HEK293 (cell line): Measurements from ENCODE around the gene NUP160.

Experiments
- CTCF ChIA-PET: fragments of 350-600 bp; formaldehyde crosslinking; extraction: SDS; loops from one replicate; lab custom pipeline; 2021; ENCODE audit warnings: antibody characterized with exemption; lab: Yijun Ruan, JAX
- POLR2A ChIA-PET: fragments of 300-600 bp; formaldehyde crosslinking; extraction: SDS; loops from one replicate; lab custom pipeline; 2020; ENCODE audit warnings: antibody characterized with exemption, inconsistent platforms; lab: Yijun Ruan, JAX
- H3K27ac ChIP-seq: fragments of 200-500 bp; sonication (Bioruptor generic); 2 replicates; pipeline ENCODE4 v1.5.1; 2014; ENCODE audit warnings: low read depth, low read length, control low read depth, inconsistent platforms; ENCODE audit errors: extremely low read depth
- H3K36me3 ChIP-seq, 2 experiments: fragments of 200-500 bp in 1 of 2; sonication (Bioruptor generic) in 1 of 2; 1 replicate in 1 of 2; 2 replicates in 1 of 2; pipeline ENCODE4 v1.5.1; 2014 to 2017; ENCODE audit warnings: inconsistent platforms in 2 of 2, low read length in 2 of 2; ENCODE audit not compliant: control insufficient read depth in 2 of 2, insufficient read depth in 1 of 2
- H3K4me1 ChIP-seq: fragments of 200-500 bp; sonication (Bioruptor generic); 2 replicates; pipeline ENCODE4 v1.5.1; 2014; ENCODE audit warnings: mild to moderate bottlenecking, low read length, inconsistent platforms; ENCODE audit not compliant: control insufficient read depth, insufficient read depth
- H3K4me3 ChIP-seq: 2 replicates; pipeline ENCODE4 v1.5.1; 2011; ENCODE audit warnings: low read depth, mild to moderate bottlenecking, control low read depth, low read length, moderate library complexity
- H3K9me3 ChIP-seq: fragments of 200-500 bp; sonication (Bioruptor generic); 2 replicates; pipeline ENCODE4 v1.5.1; 2014; ENCODE audit warnings: low read depth, low read length, inconsistent platforms; ENCODE audit not compliant: control insufficient read depth, insufficient read depth
- OSR2 ChIP-seq: fragments of 450-650 bp; formaldehyde crosslinking; IDR thresholded peaks from 2 replicates; pipeline ENCODE4 v1.5.1; 2016; ENCODE audit warnings: missing biosample characterization, missing genetic modification characterization
- ZBTB17 ChIP-seq: fragments of 450-650 bp; formaldehyde crosslinking; IDR thresholded peaks from 2 replicates; pipeline ENCODE4 v1.5.1; 2016; ENCODE audit warnings: missing biosample characterization, missing genetic modification characterization
- ZBTB48 ChIP-seq: fragments of 450-650 bp; formaldehyde crosslinking; IDR thresholded peaks from 2 replicates; pipeline ENCODE4 v1.5.1; 2016; ENCODE audit warnings: missing biosample characterization, missing genetic modification characterization
- ZFP41 ChIP-seq: fragments of 450-650 bp; formaldehyde crosslinking; IDR thresholded peaks from 2 replicates; pipeline ENCODE4 v1.5.1; 2016; ENCODE audit warnings: missing biosample characterization, missing genetic modification characterization, borderline replicate concordance
- ZNF10 ChIP-seq: fragments of 450-650 bp; formaldehyde crosslinking; IDR thresholded peaks from 2 replicates; pipeline ENCODE4 v1.5.1; 2017; ENCODE audit warnings: missing biosample characterization, missing genetic modification characterization
- ZNF2 ChIP-seq: fragments of 450-650 bp; formaldehyde crosslinking; IDR thresholded peaks from 2 replicates; pipeline ENCODE4 v1.5.1; 2016; ENCODE audit warnings: missing biosample characterization, missing genetic modification characterization
- ZNF223 ChIP-seq: fragments of 450-650 bp; formaldehyde crosslinking; IDR thresholded peaks from 2 replicates; pipeline ENCODE4 v1.5.1; 2016; ENCODE audit warnings: missing biosample characterization, missing genetic modification characterization
- ZNF248 ChIP-seq: fragments of 450-650 bp; formaldehyde crosslinking; IDR thresholded peaks from 2 replicates; pipeline ENCODE4 v1.5.1; 2017; ENCODE audit warnings: missing biosample characterization, missing genetic modification characterization
- ZNF394 ChIP-seq: fragments of 450-650 bp; formaldehyde crosslinking; IDR thresholded peaks from 2 replicates; pipeline ENCODE4 v1.5.1; 2016; ENCODE audit warnings: missing biosample characterization, missing genetic modification characterization, mild to moderate bottlenecking, moderate library complexity, borderline replicate concordance
- ZNF501 ChIP-seq: fragments of 450-650 bp; formaldehyde crosslinking; IDR thresholded peaks from 2 replicates; pipeline ENCODE4 v1.5.1; 2016; ENCODE audit warnings: missing biosample characterization, missing genetic modification characterization
- ZNF518A ChIP-seq: fragments of 450-650 bp; formaldehyde crosslinking; conservative IDR thresholded peaks from 2 replicates; pipeline ENCODE4 v1.5.1; 2016; ENCODE audit warnings: low read depth, missing biosample characterization, missing genetic modification characterization
- ZNF529 ChIP-seq: fragments of 450-650 bp; formaldehyde crosslinking; IDR thresholded peaks from 2 replicates; pipeline ENCODE4 v1.5.1; 2017; ENCODE audit warnings: missing genetic modification characterization, missing biosample characterization; ENCODE audit not compliant: insufficient replicate concordance
- ZNF548 ChIP-seq: fragments of 450-650 bp; formaldehyde crosslinking; IDR thresholded peaks from 2 replicates; pipeline ENCODE4 v1.5.1; 2016; ENCODE audit warnings: missing biosample characterization, missing genetic modification characterization
- ZNF571 ChIP-seq: fragments of 450-650 bp; formaldehyde crosslinking; IDR thresholded peaks from 2 replicates; pipeline ENCODE4 v1.5.0; 2017; ENCODE audit warnings: missing biosample characterization, missing genetic modification characterization
- ZNF670 ChIP-seq: fragments of 450-650 bp; formaldehyde crosslinking; IDR thresholded peaks from 2 replicates; pipeline ENCODE4 v1.5.1; 2016; ENCODE audit warnings: missing biosample characterization, missing genetic modification characterization, low read depth
- ZNF837 ChIP-seq: fragments of 450-650 bp; formaldehyde crosslinking; IDR thresholded peaks from 2 replicates; pipeline ENCODE4 v1.5.1; 2016; ENCODE audit warnings: missing biosample characterization, missing genetic modification characterization
- ZSCAN4 ChIP-seq: fragments of 450-650 bp; formaldehyde crosslinking; IDR thresholded peaks from 2 replicates; pipeline ENCODE4 v1.5.1; 2017; ENCODE audit warnings: missing biosample characterization, missing genetic modification characterization
- TF ChIP-seq, protein P1 (sequence below): fragments of 450-650 bp; formaldehyde crosslinking; IDR thresholded peaks from 2 replicates; pipeline ENCODE4 v1.5.1; 2017; ENCODE audit warnings: missing biosample characterization, missing genetic modification characterization

NUP160 gene

GRCh38 chr11:47856186-47856585, 8.0 kb upstream of the NUP160 start:
- Histone ChIP-seq H3K36me3 (no peaks in the 10 kb centered on the region), H3K4me1 (no peaks in the 10 kb centered on the region), H3K4me3 (no peak overlapping the region), H3K27ac (no peak overlapping the region), H3K9me3 (no peaks in the 10 kb centered on the region)
- POLR2A ChIA-PET = interaction anchor here (1.0 kb wide), 1 partner anchor 20 kb away, joined by 3 read pairs; no protein-coding TSS in a partner anchor
- CTCF ChIA-PET = interaction anchor here (0.6 kb wide), 1 partner anchor 10 kb away, joined by 5 read pairs; no protein-coding TSS in a partner anchor
- TF ChIP-seq ZNF10 (0 out of 2 replicates have a peak, but pooled peaks have one; percentile 52), OSR2 (tag by site-specific recombination) (peak; percentile 24; the same call in 1 of the 2 replicates), ZNF248 (tag by site-specific recombination) (no peak)

GRCh38 chr11:47854667-47855066, 6.5 kb upstream of the NUP160 start:
- Histone ChIP-seq H3K4me3 (no peak overlapping the region), H3K9me3 (no peaks in the 10 kb centered on the region), H3K27ac (no peak overlapping the region), H3K36me3 (no peaks in the 10 kb centered on the region), H3K4me1 (no peaks in the 10 kb centered on the region)
- POLR2A ChIA-PET = no interaction called here
- CTCF ChIA-PET = interaction anchor here (0.6 to 1.0 kb wide), 10 partner anchors 9 to 613 kb away, joined by 3 to 5 read pairs (median 3); no protein-coding TSS in a partner anchor
- TF ChIP-seq ZNF837 (no peak), ZNF2 (tag by site-specific recombination) (no peak), ZNF394 (tag by site-specific recombination) (no peak), ZBTB48 (tag by site-specific recombination) (no peak), ZNF670 (no peak), ZSCAN4 (tag by site-specific recombination) (no peak), ZNF223 (no peak), ZNF529 (no peak), ZNF501 (tag by site-specific recombination) (no peak), ZNF548 (tag by site-specific recombination) (no peak), ZNF571 (tag by site-specific recombination) (no peak), ZBTB17 (tag by site-specific recombination) (no peak), ZNF248 (tag by site-specific recombination) (no peak), ZFP41 (tag by site-specific recombination) (no peak), ZNF518A (tag by site-specific recombination) (no peak)
- TF ChIP-seq, protein P1, sequence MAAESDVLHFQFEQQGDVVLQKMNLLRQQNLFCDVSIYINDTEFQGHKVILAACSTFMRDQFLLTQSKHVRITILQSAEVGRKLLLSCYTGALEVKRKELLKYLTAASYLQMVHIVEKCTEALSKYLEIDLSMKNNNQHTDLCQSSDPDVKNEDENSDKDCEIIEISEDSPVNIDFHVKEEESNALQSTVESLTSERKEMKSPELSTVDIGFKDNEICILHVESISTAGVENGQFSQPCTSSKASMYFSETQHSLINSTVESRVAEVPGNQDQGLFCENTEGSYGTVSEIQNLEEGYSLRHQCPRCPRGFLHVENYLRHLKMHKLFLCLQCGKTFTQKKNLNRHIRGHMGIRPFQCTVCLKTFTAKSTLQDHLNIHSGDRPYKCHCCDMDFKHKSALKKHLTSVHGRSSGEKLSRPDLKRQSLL = no peak
